Mammary epithelial cell (primary cell): ENCODE measurements around the gene TAGLN.

Experiments used
- EZH2 ChIP-seq: IDR thresholded peaks from 2 replicates; pipeline ENCODE4 v1.6.1; 2012; ENCODE audit warnings: low read length, inconsistent platforms, borderline replicate concordance
- TF ChIP-seq, protein P1 (sequence below), 2 donors: IDR thresholded peaks in 1 of 2; conservative IDR thresholded peaks in 1 of 2; 2 replicates each; pipeline ENCODE4 v1.5.1; 2011 to 2012; ENCODE audit warnings: inconsistent platforms in 2 of 2, low read length in 2 of 2, mild to moderate bottlenecking in 2 of 2, control low read depth in 1 of 2, low read depth in 1 of 2; ENCODE audit not compliant: insufficient read depth in 1 of 2; ENCODE audit errors: extremely low read depth in 1 of 2

DNA sequence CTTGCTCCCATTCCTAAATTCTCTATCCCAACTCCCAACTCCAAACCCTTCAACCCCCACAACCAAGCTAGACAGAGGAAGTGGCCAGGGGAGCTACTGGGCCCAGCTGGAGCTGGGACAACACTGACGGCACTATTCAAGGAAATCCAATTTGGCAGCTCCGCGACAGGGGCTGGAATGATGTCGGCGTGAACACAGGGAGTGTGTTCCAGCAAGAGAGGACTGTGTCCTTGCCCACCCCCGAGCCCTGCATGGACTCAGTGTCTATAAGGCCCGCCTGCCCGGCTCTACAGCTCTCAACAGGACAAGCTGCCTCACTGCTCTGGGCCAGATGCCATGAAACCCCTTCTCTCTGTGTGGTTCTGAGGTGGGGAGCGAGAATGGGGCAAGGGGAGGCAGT lies 21.4 kb downstream of the TAGLN start:
- TF ChIP-seq, protein P1, sequence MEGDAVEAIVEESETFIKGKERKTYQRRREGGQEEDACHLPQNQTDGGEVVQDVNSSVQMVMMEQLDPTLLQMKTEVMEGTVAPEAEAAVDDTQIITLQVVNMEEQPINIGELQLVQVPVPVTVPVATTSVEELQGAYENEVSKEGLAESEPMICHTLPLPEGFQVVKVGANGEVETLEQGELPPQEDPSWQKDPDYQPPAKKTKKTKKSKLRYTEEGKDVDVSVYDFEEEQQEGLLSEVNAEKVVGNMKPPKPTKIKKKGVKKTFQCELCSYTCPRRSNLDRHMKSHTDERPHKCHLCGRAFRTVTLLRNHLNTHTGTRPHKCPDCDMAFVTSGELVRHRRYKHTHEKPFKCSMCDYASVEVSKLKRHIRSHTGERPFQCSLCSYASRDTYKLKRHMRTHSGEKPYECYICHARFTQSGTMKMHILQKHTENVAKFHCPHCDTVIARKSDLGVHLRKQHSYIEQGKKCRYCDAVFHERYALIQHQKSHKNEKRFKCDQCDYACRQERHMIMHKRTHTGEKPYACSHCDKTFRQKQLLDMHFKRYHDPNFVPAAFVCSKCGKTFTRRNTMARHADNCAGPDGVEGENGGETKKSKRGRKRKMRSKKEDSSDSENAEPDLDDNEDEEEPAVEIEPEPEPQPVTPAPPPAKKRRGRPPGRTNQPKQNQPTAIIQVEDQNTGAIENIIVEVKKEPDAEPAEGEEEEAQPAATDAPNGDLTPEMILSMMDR (conservative IDR thresholded peaks at IDR 0.05 in 1 of 2, IDR thresholded peaks at IDR 0.05 in 1 of 2; ENCODE audit: extremely low read depth in 1 of 2, insufficient read depth in 1 of 2, low read depth in 1 of 2, low read length in 2 of 2): no peak
- TF ChIP-seq EZH2: no peak
